COLO668 (cell line): ENCODE results near the gene SKA1.

Experiments used
- DNase-seq: peaks from one replicate; lab custom pipeline; 2025; ENCODE audit not compliant: unreplicated experiment; lab: John Stamatoyannopoulos, UW

Gene SKA1

GRCh38 chr18:50374753-50375391, at the start of gene SKA1:
SKA1 (plus strand) TSS chr18:50375046; CDS start chr18:50375831, 785 bp downstream.
- DNase-seq = peak; percentile 98

- no peak for DNase-seq
Observed at GRCh38 chr18:50327983-50328382, 46.9 kb upstream of the SKA1 start.

GRCh38 chr18:50330176-50330575, 44.7 kb upstream of the SKA1 start:
- no peak for DNase-seq

- DNase-seq = no peak
Observed at GRCh38 chr18:50331691-50332090, 43.2 kb upstream of the SKA1 start.

GRCh38 chr18:50334546-50335152, 40.2 kb upstream of the SKA1 start:
- DNase-seq = no peak

GRCh38 chr18:50338122-50338521, 36.7 kb upstream of the SKA1 start:
- DNase-seq = no peak

GRCh38 chr18:50338715-50339114, 36.1 kb upstream of the SKA1 start:
- DNase-seq = no peak

GRCh38 chr18:50340078-50340477, 34.8 kb upstream of the SKA1 start:
- DNase-seq = no peak

GRCh38 chr18:50341443-50341842, 33.4 kb upstream of the SKA1 start:
- no peak for DNase-seq

GRCh38 chr18:50350699-50351098, 24.1 kb upstream of the SKA1 start:
- no peak for DNase-seq

GRCh38 chr18:50356036-50356945, 18.6 kb upstream of the SKA1 start:
- no peak for DNase-seq

- DNase-seq = no peak
Observed at GRCh38 chr18:50358844-50359243, 16.0 kb upstream of the SKA1 start.

- no peak for DNase-seq
Observed at GRCh38 chr18:50359806-50360205, 15.0 kb upstream of the SKA1 start.

- DNase-seq = no peak
Observed at GRCh38 chr18:50360611-50361010, 14.2 kb upstream of the SKA1 start.

GRCh38 chr18:50369672-50370071, 5.2 kb upstream of the SKA1 start:
- no peak for DNase-seq

- DNase-seq = no peak
Observed at GRCh38 chr18:50372743-50373142, 2.1 kb upstream of the SKA1 start.

GRCh38 chr18:50373561-50374219, 1.2 kb upstream of the SKA1 start:
- DNase-seq = no peak

GRCh38 chr18:50374220-50374752, 560 bp upstream of the SKA1 start:
- no peak for DNase-seq

- no peak for DNase-seq
Observed at GRCh38 chr18:50377061-50377798, 2.4 kb downstream of the SKA1 start.

- no peak for DNase-seq
Observed at GRCh38 chr18:50388988-50389387, 14.1 kb downstream of the SKA1 start.
